Stimulated activated CD4-positive, alpha-beta T cell treated with anti-CD3 and anti-CD28 coated beads, Interleukin-1b, Interleukin-23, amount 100 ng/mL, for 4 hours (primary cell): ENCODE measurements around the gene TRAPPC5.
A peak's percentile ranks its signal among the peaks of the same experiment; 100 is the strongest.
"Not testable (repeated sequence)": the region's sequence is repeated elsewhere in the genome, so short reads cannot be mapped to it uniquely, and the experiment has no call there.

Source experiments
- DNase-seq, 2 donors: peaks; one replicate each; pipeline ENCODE4 v3.0.0-alpha.2; 2020; ENCODE audit warnings: low read depth in 2 of 2

Gene TRAPPC5

DNA sequence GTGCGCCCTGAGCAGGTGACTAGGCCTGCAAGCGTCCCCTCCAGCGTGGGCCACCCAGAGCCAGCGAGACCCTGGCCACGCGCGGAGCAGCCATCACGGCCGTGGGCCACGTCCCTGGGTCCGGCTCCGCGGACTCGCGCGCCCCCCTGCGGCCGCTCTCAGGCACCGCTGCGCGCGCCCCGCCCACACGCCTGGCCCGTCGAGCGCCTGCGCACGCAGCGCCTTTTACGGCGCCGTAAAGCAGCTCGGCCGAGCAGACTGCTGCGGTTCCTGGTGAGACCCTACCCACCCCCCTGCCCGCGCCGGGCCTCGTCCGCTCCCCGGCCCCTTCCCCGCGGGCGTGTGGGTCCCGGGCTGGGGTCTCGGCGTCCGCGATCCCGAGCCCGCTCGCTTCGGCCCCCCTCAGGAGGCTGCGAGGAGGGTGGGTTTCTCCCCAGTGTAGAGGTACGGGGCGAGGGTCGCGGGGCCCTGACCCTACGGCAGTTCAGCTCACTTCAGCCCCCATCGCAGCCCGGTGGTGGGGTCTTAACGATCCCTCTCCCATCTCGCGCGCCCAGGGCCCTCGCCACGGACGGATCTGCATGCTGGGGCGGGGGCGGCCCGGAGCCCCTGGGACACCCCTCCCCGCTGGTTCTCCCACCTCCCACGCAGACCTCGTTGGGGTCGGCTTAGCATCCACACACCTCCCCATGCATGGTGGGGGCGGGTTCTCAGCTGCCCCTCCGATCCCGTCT, at the start of gene TRAPPC5:
TSS of gene TRAPPC5 (plus strand) at position 228 of the 734 bp plus-strand sequence. CDS start 1,421 bp downstream, outside the sequence.
- peak; percentile 81 to 88 for DNase-seq

DNA sequence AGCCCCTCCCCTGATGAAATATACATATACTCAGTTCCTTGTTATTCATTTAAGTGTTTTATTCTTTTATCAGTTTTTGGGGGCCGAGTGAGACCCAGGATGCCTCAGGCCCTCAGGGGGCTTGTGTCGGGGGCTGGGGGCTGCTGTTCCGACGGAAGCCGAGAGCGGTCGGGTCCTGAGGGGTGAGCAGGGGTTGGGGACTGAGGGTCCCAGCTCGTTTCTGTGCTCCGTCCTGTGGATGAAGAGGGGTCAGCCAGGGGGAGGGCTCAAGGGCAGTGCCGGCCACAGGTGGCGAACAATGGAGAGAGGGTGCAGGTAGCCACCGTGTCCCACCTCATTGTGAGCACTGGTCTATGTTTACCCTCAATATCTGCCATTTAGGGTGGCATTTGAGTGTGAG, 49.1 kb upstream of the TRAPPC5 start:
- DNase-seq: no peak

DNA sequence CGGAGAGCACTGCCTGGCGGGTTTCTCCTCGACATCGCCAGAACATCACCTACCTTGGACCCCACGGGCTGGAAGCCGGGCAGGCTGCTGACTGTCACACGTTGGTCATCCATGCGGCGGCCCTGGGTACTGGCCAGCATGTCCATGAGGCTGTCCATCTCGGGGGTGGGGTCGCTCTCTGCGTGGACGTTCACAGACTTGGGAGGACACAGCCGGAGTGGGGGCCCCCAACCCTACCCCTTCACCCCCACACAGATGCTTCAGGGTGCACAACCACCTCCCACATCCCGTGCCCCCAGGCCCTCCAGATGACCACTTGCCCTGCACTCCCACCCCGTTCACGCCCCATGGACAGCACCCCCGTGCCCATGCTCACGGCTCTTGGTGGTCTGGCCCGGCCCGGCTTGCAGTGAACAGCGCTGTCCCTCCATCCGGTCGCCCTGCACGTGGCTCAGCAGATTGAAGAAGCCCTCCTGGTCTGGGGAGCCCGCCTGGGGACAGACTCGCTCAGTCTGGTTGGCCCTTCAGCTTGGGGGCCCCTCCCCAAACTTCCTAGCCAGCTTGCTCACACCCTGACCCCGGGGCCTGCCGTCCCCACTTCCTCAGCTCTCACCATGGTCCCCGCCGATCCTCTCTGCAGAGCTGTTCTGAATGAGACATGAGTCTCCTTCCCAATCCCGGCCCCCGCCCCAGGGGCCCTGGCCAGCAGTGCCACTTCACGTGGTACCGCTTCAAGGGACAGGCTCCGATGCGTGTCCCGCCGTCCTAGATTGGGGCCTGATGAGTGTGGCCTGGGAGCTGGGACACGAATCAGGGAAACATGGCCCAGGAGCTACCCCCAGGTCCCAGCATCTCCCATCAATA, 48.1 kb upstream of the TRAPPC5 start:
- DNase-seq: no peak

DNA sequence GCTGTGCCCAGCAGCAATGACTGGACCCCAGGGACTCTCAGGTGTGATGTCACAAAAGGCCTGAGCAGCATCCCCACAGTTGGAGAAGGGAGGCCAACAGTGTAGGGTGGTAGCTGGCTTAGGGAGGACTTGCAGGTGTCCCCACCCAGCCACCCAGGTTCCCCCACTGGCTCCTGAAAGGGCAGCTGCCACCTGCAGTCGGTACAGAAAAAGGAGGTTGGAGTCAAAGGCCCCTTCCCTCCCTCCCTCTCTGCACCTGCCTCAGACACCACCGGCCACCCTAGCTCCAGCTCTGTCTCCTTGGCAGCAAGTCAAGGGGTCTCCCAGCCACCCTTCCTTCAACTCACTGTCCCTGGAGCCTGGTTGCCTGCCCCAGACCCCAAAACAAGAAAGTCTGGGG, 46.9 kb upstream of the TRAPPC5 start, which contains the start of gene PCP2:
TSS of gene PCP2 (minus strand) at position 22 of the 400 bp plus-strand sequence. CDS start 262 bp downstream, outside the sequence.
- no peak for DNase-seq

DNA sequence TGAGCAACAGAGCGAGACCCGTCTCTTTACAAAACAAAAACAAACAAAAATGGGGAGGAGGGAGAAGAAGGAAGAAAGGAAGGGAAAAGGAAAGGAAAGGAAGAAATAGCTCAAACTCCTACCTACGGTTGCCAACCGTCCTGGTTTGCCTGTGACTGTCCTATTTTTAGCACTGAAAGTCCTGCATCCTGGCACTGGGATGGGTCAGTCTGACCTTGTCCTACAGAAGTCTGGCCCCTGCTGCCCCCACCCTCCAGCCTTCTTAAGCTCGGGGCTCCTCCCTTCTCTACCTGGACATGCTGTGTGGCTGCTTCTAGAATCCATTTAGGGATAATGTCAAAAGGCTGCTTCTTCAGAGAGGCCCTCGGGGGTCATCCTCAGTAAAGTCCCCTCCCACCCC, 45.0 kb upstream of the TRAPPC5 start:
- DNase-seq: no peak

DNA sequence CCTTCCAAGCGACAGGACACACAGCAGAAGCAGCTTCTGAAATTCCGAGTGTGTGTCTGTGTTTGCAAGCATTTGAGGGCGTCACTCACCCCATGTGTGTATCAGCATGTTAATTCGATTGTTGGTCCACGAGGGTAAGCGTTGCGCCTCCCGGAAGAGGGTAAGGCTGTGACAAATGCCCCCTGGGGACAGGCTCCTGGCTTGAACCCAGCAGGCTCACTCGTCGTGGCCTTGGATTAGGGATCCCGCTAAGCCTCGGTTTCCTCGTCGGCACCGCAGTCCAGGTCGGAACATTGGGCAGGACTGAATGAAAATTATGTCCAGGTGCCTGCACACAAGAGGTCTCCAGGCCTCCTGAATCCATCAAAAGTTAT, 44.3 kb upstream of the TRAPPC5 start:
- DNase-seq: no peak

DNA sequence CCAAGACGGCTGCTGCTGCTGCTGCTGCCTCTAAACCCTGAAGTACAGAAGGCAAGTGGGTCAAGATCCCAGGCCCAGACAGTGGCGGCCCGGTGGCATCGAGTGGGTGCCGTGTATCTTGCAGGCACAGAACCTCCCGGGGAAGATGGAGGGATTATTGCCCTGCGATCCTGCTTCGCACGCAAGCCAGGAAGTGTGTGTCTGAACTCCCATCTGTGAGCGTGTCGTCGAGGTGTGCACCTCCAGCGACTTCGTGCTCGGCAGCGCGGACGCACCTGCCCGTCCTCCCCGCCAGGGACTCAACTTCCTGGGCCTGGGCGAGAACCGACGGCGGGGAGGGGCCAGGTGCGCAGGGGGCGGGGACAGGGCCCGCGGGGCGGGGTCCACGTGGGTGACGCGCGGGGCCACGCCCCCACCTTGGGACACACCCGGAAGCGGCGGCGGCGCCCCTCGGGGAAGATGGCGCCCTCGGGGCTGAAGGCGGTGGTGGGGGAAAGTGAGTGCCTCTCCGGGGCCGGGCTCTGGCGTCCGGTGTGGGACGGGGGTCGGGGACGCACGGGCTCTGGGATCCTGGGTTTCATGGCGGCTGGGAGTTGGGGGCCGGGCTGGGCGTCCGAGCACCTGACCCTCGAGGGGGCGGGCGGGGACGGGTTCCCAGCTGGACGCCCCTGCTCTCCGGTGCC, 43.8 kb upstream of the TRAPPC5 start, which contains the start of gene STXBP2:
TSS of gene STXBP2 (plus strand) at position 420 of the 683 bp plus-strand sequence. CDS start at position 460, 40 bp downstream.
- peak; percentile 94 for DNase-seq

DNA sequence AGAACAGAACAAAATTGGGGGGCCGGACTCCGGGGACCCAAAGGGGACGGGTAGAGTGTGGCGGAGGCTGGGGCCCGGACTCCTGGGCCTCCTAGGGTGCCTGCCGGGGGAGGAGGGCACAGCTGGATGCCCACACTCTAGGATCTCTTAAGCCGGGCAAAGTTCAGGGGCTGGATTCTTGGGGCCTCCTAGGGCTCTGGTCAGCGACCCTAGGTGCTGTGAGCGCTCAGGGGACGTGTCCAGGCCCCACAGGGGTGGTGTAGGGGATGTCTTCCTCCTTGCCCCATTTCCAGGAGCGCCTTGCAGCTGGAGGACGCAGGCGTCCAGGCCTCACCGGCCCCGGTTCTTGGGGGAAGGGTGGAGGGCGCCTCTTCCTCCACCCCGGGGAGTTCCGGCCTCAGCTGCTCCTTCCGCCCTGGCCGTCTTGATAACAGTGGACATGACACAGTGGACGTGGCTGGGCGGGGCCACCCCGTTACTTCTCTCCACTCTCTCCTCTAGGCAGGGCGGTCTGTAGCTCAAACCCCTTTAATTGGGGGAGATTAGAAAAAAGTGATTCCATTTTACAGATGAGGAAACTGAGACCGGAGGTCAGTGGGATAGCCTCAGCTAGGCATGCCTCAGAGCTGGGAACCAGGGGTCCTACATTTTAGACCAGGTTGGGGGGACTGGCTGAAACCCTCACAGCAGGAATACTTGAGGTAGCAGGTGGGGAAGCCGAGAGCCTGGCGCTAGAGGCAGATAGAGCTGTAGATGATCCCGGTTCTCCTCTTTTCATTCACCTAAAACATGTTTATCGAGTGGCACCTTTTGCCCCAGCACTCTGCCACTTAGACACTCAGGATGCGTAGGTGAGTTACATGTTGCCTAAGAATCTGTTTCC, 43.0 kb upstream of the TRAPPC5 start:
- DNase-seq: no peak

DNA sequence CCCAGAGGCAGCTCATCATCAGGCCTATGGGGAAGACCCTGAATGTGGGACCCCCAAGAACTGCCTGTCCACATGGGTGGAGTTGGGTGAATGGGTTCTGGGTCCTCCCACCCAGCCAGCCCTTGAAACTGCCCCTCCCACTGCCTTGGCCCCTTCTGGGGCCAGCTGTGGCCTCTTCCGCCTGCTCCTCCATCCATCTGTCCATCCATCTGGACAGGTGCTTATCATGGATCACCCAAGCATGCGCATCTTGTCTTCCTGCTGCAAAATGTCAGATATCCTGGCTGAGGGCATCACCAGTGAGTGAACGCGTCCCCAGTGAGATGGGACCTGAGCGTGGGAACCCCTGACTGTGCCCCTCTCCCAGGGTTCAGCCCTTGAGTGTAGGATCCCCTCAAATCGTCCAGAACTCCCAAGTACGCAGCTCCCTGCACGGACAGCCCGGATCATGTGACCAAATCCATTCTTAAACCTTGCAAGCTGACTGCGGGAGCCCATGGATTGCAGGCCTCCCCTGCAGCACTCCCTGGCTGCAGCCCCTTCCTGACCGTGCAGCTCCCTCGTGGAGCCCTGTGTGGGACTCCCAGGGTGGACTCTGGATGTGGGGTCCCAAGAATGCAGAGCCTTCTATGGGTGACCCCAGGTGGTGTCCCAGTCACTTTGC, 41.7 kb upstream of the TRAPPC5 start:
- DNase-seq: no peak

DNA sequence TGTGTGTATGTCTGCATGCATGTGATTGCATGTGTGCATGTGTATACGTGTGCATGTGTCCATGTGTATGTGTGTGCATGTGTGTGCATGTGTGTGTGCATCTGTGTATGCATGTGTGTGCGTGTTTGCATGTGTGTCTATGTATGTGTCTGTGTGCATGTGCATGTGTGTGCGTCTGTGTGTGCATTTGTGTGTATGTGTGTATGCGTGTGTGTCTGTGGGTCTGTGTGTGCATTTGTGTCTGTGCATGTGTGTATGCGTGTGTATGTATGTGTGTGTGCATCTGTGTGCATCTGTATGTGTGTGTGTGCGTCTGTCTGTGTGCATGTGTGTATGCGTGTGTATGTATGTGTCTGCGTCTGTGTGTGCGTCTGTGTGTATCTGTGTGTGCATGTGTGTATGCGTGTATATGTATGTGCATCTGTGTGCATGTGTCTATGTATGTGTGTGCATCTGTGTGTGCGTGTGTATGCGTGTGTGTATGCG, 40.7 kb upstream of the TRAPPC5 start:
- DNase-seq: no peak

DNA sequence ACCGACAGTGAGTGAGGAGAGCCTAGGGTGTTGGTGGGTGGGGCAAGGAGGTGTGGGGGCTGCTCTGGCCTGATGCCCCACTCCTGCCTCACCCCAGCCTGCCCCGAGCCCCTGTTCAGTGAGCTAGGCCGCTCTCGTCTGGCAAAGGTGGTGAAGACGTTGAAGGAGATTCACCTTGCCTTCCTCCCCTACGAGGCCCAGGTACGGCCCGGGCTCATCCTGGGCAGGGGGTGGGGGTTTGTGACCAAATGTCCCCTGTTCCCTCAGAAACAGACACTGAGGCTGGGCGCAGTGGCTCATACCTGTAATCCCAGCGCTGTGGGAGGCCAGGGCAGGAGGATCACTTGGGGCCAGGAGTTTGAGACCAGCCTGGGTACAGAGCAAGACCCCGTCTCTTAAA, 39.8 kb upstream of the TRAPPC5 start:
- DNase-seq: no peak

DNA sequence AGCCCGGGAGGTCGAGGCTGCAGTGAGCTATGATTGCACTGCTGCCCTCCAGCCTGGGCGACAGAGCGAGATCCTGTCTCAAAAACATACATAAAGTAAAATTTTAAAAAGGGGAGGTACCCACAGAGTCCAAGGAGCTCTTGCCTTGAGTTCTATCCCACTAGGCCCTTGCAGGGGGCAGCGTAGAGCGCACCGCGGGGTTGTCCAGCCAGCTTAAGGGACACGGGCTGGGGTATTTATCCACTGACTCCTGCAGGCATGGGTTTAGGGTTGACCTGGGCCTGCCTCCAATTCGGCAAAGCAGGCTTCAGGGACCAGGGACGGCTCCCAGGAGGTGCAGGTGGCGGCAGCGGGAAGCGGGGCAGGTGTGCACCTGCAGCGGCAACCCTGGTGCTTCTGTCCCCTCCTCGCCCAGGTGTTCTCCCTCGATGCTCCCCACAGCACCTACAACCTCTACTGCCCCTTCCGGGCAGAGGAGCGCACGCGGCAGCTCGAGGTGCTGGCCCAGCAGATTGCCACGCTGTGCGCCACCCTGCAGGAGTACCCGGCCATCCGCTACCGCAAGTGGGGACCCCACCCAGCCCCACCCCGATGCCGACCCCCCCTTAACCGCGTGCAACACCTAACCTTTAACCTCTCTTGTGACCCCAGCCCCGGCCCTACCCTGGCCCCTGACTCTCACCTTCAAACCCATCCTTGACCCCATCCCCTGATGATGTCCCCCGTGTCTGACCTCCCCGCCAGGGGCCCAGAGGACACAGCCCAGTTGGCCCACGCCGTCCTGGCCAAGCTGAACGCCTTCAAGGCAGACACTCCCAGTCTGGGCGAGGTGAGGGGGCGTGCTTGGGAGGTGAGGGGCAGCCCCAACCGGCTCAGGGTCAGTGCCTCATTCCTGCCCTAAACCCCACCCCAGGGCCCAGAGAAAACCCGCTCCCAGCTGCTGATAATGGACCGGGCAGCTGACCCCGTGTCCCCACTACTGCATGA, 39.0 kb upstream of the TRAPPC5 start:
- no peak for DNase-seq

DNA sequence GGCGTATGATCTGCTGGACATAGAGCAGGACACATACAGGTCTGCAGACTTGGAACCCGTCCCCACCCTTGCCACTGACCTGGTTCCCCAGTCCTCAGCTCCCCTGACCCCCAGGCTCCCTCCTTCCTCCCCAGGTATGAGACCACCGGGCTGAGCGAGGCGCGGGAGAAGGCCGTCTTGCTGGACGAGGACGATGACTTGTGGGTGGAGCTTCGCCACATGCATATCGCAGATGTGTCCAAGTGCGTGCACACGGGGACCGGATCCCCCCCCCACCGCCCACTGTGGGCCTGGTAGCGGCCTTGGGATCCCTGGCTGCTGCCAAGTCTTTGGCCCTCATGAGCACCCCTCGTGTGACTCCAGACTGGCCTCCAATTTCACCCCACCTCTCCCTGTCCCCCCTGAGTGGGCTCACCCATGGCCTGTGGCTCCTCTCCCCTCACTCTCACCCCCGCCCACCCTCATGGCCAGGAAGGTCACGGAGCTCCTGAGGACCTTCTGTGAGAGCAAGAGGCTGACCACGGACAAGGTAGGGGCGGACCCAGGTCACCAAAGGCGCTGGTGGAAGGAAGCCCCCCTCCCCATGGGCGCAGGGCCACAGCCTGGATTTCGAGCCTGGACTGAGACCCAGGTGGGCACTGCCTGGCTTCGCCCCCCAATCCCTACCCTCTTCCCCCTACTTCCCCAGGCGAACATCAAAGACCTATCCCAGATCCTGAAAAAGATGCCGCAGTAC, 38.2 kb upstream of the TRAPPC5 start:
- no peak for DNase-seq

DNA sequence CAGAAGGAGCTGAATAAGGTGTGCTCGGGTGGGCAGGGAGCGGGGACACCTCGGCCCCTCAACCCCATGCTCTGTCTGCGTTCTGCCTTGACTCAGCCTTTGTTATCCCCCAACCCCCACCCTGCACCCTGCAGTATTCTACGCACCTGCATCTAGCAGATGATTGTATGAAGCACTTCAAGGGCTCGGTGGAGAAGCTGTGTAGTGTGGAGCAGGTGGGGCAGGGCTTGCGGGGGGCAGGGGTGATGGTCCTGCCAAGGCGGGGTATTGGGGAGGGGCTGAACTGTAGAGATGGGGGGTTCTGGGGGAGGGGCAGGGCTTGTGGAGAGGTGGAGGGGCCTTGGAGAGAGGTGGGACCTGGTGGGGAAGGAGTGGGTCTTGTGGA, 37.6 kb upstream of the TRAPPC5 start:
- DNase-seq: no peak

DNA sequence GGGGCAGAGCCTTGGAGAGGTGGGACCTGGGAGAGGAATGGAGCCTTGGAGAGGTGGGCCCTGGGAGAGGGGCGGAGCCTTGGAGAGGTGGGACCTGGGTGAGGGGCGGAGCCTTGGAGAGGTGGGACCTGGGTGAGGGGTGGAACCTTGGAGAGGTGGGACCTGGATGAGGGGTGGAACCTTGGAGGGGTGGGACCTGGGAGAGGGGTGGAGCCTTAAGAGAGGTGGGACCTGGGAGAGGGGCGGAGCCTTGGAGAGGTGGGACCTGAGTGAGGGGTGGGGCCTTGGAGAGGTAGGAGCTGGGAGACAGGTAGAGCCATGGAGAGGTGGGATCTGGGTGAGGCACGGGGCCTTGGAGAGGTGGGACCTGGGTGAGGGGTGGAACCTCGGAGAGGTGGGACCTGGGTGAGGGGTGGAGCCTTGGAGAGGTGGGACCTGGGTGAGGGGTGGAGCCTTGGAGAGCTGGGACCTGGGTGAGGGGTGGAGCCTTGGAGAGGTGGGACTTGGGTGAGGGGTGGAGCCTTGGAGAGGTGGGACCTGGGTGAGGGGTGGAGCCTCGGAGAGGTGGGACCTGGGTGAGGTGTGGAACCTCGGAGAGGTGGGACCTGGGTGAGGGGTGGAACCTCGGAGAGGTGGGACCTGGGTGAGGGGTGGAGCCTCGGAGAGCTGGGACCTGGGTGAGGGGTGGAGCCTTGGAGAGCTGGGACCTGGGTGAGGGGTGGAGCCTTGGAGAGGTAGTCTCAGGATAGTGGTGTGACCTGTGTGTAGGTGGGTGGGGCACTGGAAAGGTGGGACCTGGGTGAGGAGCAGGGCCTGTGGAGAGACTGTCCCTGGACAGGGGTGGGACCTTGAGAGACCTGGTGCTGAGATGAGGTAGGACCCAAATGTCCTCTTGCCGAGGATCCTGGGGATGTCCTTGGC, 36.7 kb upstream of the TRAPPC5 start:
- DNase-seq: not testable (repeated sequence)

DNA sequence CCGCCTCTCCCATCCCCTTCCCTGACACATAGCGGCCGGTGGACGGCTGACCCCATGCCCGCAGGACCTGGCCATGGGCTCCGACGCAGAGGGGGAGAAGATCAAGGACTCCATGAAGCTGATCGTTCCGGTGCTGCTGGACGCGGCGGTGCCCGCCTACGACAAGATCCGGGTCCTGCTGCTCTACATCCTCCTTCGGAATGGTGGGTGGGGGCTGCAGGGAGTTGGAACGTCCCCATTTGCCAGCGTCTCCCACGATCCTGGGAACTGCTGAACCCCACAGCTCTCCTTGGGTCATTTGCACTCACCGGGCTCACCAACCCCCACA, 36.1 kb upstream of the TRAPPC5 start:
- no peak for DNase-seq

DNA sequence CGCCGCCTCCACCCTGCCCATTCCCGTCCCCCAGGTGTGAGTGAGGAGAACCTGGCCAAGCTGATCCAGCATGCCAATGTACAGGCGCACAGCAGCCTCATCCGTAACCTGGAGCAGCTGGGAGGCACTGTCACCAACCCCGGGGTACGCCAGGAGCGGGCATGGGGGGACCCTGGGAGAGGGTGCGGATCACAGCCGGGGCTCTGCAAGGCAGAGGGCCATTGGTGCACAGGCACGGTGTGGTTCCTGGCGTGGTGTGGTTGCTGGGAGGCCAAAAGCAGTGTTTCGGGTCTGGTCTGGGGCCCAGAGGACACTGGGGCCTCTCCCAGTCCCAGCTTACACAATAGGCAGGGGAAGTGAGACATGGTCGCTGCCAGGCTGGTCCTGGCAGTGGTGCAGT, 35.5 kb upstream of the TRAPPC5 start:
- no peak for DNase-seq
